ENCODE results near the gene NEURL2. TPM values are rescaled to one million over a fixed set of nuclear protein-coding genes. Genes with fewer than 3 reads are reported as not detected.

NEURL2 gene
- total RNA-seq, 4 donors from 2014 or later: 14.7 to 30.4 (median 18.1) TPM

DNA sequence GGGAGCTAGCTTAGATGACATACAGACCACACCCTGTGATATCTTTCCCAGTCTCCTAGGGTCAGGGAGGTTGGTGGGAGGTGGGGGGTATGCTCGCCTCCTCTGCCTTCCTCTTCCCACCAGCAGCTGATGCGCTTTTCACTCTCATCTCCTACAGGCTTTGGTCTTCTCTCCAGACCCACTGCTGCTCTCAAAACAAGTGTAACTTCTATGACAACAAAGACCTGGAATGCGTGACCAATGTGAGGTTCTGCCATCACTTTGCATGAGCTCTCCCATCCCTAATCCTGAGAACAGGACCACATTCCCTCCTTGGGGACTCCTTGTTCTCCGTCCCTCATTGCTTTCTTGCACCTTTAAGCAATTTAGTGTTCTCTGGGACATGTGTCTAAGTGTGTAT is 2.8 kb upstream of the NEURL2 start:
- Histone ChIP-seq H3K9me3 (no peaks in the 10 kb centered on the region), H3K4me3 (no peak overlapping the region), H3K4me1 (peaks cover 15 to 40% (median 32%) of the 10 kb centered on the region in 4 donors), H3K27ac (peak overlapping the region in 3 of 4 donors; percentile 87 to 89 (median 88)), H3K36me3 (peaks cover 0 to 37% (median 6%) of the 10 kb centered on the region in 4 donors), H3K27me3 (no peaks in the 10 kb centered on the region)
- no peak for DNase-seq
- TF ChIP-seq, protein P1, sequence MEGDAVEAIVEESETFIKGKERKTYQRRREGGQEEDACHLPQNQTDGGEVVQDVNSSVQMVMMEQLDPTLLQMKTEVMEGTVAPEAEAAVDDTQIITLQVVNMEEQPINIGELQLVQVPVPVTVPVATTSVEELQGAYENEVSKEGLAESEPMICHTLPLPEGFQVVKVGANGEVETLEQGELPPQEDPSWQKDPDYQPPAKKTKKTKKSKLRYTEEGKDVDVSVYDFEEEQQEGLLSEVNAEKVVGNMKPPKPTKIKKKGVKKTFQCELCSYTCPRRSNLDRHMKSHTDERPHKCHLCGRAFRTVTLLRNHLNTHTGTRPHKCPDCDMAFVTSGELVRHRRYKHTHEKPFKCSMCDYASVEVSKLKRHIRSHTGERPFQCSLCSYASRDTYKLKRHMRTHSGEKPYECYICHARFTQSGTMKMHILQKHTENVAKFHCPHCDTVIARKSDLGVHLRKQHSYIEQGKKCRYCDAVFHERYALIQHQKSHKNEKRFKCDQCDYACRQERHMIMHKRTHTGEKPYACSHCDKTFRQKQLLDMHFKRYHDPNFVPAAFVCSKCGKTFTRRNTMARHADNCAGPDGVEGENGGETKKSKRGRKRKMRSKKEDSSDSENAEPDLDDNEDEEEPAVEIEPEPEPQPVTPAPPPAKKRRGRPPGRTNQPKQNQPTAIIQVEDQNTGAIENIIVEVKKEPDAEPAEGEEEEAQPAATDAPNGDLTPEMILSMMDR (IDR thresholded peaks at IDR 0.05): no peak
- TF ChIP-seq POLR2A (IDR thresholded peaks at IDR 0.05) (no peak), EP300 (IDR thresholded peaks at IDR 0.05; ENCODE audit: low read depth) (no peak), POLR2AphosphoS5 (IDR thresholded peaks at IDR 0.05) (no peak)
- intact Hi-C loops (cut with DNase I; ENCODE audit: low total_unique reads): loop anchor here (10.0 kb wide), 1 partner anchor 99 kb away; the partner anchor contains the start of genes DNTTIP1 and WFDC3
- 92 to 95% methylated on average over 4 of the region's 4 CpGs for WGBS, 2 donors (ENCODE audit: low coverage in 1 of 2)
- in situ Hi-C loops (cut with MboI; ENCODE audit: low pct_ligation_motif_present in 1 of 4, low pct_unique_long_range_greater_than_20kb in 1 of 4, low sequenced_read_pairs in 3 of 4): no loop called here

DNA sequence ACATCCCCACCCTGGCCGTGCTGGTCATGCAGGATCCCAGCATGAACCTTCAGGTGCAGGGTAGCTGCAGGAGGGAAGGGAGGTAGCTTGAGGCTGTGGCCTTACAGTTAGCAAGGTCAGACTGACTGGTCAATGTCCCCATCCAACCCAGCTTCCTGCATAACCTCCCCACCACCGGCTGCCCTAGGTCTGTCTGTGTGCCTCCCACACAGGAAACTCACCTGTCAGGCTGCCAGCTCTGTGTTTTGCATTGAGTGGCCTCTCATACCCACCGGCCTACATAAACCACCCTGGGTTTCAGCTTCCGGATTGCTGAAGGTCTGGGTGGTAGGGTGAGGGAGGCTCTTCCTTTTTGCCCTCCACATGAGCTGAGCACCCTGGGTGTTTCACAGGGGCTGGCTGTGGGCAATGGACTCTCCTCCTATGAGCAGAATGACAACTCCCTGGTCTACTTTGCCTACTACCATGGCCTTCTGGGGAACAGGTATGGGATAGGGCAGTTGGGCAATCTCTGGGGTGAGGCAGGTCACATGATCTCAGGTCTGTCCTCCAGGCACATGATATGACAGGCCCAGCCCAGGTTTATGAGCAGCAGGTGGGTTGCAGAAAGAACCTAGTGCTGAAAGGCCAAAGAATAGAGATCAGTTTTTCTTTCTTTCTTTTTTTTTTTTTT is 2.0 kb upstream of the NEURL2 start:
- intact Hi-C loops (cut with DNase I; ENCODE audit: low total_unique reads): loop anchor here (10.0 kb wide), 1 partner anchor 98 kb away; the partner anchor contains the start of genes DNTTIP1 and WFDC3
- WGBS, 2 donors (ENCODE audit: low coverage in 1 of 2): 53% methylated on average over 4 of the region's 4 CpGs; no CpG with 5 or more reads in 1 of the 2 donors
- H3K27ac ChIP-seq: peak overlapping the region; percentile 87 to 90 (median 88)
- H3K9me3 ChIP-seq: no peaks in the 10 kb centered on the region
- H3K27me3 ChIP-seq: no peaks in the 10 kb centered on the region
- peak; percentile 34 for TF ChIP-seq POLR2A (IDR thresholded peaks at IDR 0.05)
- TF ChIP-seq POLR2AphosphoS5 (IDR thresholded peaks at IDR 0.05): peak in 1 of 3 donors; percentile 54
- TF ChIP-seq, protein P1 (IDR thresholded peaks at IDR 0.05): no peak
- TF ChIP-seq EP300 (IDR thresholded peaks at IDR 0.05; ENCODE audit: low read depth): no peak
- peak overlapping the region in 1 of 4 donors; percentile 84 for H3K4me3 ChIP-seq
- DNase-seq: peak; percentile 70
- H3K4me1 ChIP-seq: peaks cover 15 to 41% (median 32%) of the 10 kb centered on the region in 4 donors
- in situ Hi-C loops (cut with MboI; ENCODE audit: low pct_ligation_motif_present in 1 of 4, low pct_unique_long_range_greater_than_20kb in 1 of 4, low sequenced_read_pairs in 3 of 4): no loop called here
- H3K36me3 ChIP-seq: peaks cover 0 to 31% (median 6%) of the 10 kb centered on the region in 4 donors

DNA sequence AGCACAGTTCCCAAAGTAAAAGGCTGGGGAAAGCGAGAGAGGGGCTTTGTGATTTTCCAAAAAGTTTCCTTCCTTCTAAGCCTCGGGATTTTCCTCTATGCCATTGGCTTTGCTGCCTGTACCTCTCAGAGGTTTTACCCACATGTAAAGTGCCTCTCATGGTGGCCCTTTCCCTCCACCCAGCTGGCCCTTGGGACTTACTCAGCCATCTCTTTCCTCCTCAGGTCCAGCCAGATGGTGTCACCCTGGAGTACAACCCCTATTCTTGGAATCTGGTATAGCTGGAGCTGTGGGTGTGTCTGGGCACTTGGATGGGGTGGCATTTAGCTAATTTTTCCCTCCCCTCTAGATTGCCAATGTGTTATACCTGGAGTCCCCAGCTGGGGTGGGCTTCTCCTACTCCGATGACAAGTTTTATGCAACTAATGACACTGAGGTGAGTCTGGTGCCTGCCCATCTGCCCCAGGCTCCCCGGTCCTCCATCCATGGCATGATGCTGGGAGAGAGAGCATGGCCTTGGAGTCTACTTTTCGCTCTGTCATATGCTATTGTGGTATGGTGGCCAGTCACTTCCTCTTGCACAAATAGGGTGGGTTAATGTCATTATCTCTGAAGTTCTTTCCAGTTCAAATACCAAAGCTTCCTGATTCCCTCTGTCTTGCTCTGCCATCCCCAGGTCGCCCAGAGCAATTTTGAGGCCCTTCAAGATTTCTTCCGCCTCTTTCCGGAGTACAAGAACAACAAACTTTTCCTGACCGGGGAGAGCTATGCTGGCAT is 1.2 kb upstream of the NEURL2 start:
- DNase-seq: peak; percentile 40
- TF ChIP-seq, protein P1 (IDR thresholded peaks at IDR 0.05): no peak
- TF ChIP-seq EP300 (IDR thresholded peaks at IDR 0.05; ENCODE audit: low read depth) (no peak), POLR2A (IDR thresholded peaks at IDR 0.05) (no peak), POLR2AphosphoS5 (IDR thresholded peaks at IDR 0.05) (no peak)
- peak overlapping the region; percentile 70 to 84 (median 76) for H3K4me3 ChIP-seq
- peaks cover 0 to 26% (median 5%) of the 10 kb centered on the region in 4 donors for H3K36me3 ChIP-seq
- H3K27ac ChIP-seq: peak overlapping the region; percentile 87 to 90 (median 88)
- intact Hi-C loops (cut with DNase I; ENCODE audit: low total_unique reads) (loop anchor here (10.0 kb wide), 1 partner anchor 97 kb away; the partner anchor contains the start of genes DNTTIP1 and WFDC3), in situ Hi-C loops (cut with MboI; ENCODE audit: low pct_ligation_motif_present in 1 of 4, low pct_unique_long_range_greater_than_20kb in 1 of 4, low sequenced_read_pairs in 3 of 4) (no loop called here)
- no peaks in the 10 kb centered on the region for H3K9me3 ChIP-seq
- H3K27me3 ChIP-seq: no peaks in the 10 kb centered on the region
- peaks cover 15 to 41% (median 32%) of the 10 kb centered on the region in 4 donors for H3K4me1 ChIP-seq
- WGBS, 2 donors (ENCODE audit: low coverage in 1 of 2): 71 to 77% methylated on average over 3 to 9 of the region's 9 CpGs
